Naive thymus-derived CD8-positive, alpha-beta T cell (primary cell): ENCODE results near the gene IL16. TPM values are rescaled to one million over a fixed set of nuclear protein-coding genes. Genes with fewer than 3 reads are reported as not detected.

ENCODE experiments used
- ATAC-seq, 2 donors: fragments of 150-1000 bp; cut with Tn5 transposase in 1 of 2; sonication (Bioruptor Pico), chemical (Tn5 transposase) in 1 of 2; 1 replicate in 1 of 2; 2 replicates in 1 of 2; pipeline ENCODE4 v1.10.0; 2021; ENCODE audit warnings: mild to moderate bottlenecking in 2 of 2, moderate library complexity in 2 of 2
- POLR2A ChIA-PET: fragments of 350-600 bp; sonication (Branson Sonifier 250); formaldehyde crosslinking; loops from one replicate; lab custom pipeline; 2021; ENCODE audit warnings: antibody characterized with exemption; lab: Charles Lee
- DNase-seq, 10 donors: peaks; one replicate each; pipeline versions ENCODE4 v3.0.0 to v3.0.0-alpha.2; 2020 to 2022
- H3K27ac Mint-ChIP-seq, 10 donors: one replicate each; pipeline ENCODE4 v1.8.0; 2020 to 2022; ENCODE audit warnings: mild to moderate bottlenecking in 10 of 10, mixed read lengths in 10 of 10, moderate library complexity in 4 of 10, inconsistent platforms in 1 of 10
- H3K27me3 Mint-ChIP-seq, 5 donors: one replicate each; pipeline ENCODE4 v1.8.0; 2021 to 2022; ENCODE audit warnings: mixed read lengths in 5 of 5
- H3K36me3 Mint-ChIP-seq, 3 donors: one replicate each; pipeline ENCODE4 v1.8.0; 2020 to 2022; ENCODE audit warnings: mixed read lengths in 3 of 3, mild to moderate bottlenecking in 2 of 3, inconsistent platforms in 1 of 3
- H3K4me1 Mint-ChIP-seq, 4 donors: one replicate each; pipeline ENCODE4 v1.8.0; 2021 to 2022; ENCODE audit warnings: mixed read lengths in 4 of 4
- H3K4me3 Mint-ChIP-seq, 10 donors: one replicate each; pipeline ENCODE4 v1.8.0; 2020 to 2022; ENCODE audit warnings: mild to moderate bottlenecking in 10 of 10, mixed read lengths in 10 of 10, moderate library complexity in 6 of 10, inconsistent platforms in 1 of 10
- H3K9me3 Mint-ChIP-seq, 9 donors: one replicate each; pipeline ENCODE4 v1.8.0; 2020 to 2022; ENCODE audit warnings: mixed read lengths in 9 of 9, mild to moderate bottlenecking in 3 of 9, inconsistent platforms in 1 of 9, moderate library complexity in 1 of 9
- polyA plus RNA-seq, 3 donors: library from polyadenylated mRNA; unstranded; fragments of 300-500 nt; fragmentation: Illumina TruSeq; gene quantifications; one replicate each; pipeline ENCODE4 v1.2.3, GENCODE V29; 2021
- total RNA-seq, 8 experiments: library from RNA in 2 of 8; stranded (reverse) in 2 of 8; gene quantifications; one replicate each; pipeline ENCODE4 v1.2.3 and lab custom pipeline; 2021 to 2026

IL16 gene
- total and polyA plus RNA-seq, 5 experiments from 2014 or later = 193 to 428 (median 395) TPM

DNA sequence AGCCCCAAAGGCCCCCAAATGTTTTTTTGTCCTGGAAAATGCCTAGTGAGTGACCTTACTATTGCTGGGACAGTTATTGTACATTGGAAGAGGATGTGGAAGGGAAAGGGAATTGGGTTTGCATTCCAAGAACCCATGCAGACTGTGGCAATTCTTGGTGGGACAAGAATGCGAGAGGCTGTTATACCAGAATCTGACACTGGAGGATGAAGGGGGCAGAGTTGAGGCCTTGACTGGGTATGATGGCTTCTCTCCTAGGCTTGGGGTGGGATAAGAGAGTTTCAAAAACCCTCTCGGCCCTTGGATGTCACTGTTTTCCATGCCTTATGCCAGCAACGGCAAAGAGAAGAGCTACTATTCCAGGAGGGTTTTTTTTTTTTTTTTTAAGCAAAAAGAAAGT, 25.3 kb downstream of the IL16 start:
- ATAC-seq (no peak), DNase-seq (no peak)
- Mint-ChIP-seq H3K27ac (no peak overlapping the region), H3K9me3 (no peaks in the 10 kb centered on the region), H3K36me3 (no peaks in the 10 kb centered on the region), H3K27me3 (peaks cover 0 to 8% (median 3%) of the 10 kb centered on the region in 5 donors), H3K4me3 (no peak overlapping the region), H3K4me1 (no peaks in the 10 kb centered on the region)
- POLR2A ChIA-PET = no interaction called here

- no peaks in the 10 kb centered on the region for H3K4me1 Mint-ChIP-seq
- H3K27me3 Mint-ChIP-seq = peaks cover 0 to 8% (median 6%) of the 10 kb centered on the region in 5 donors
- no peaks in the 10 kb centered on the region for H3K9me3 Mint-ChIP-seq
- POLR2A ChIA-PET = no interaction called here
- no peak overlapping the region for H3K27ac Mint-ChIP-seq
- ATAC-seq = no peak
- H3K4me3 Mint-ChIP-seq = no peak overlapping the region
- H3K36me3 Mint-ChIP-seq = no peaks in the 10 kb centered on the region
- no peak for DNase-seq
Measured at GRCh38 chr15:81223346-81223971, 26.8 kb downstream of the IL16 start.

GRCh38 chr15:81224232-81224631, 27.6 kb downstream of the IL16 start:
- H3K4me1 Mint-ChIP-seq = no peaks in the 10 kb centered on the region
- no peaks in the 10 kb centered on the region for H3K36me3 Mint-ChIP-seq
- no peak overlapping the region for H3K27ac Mint-ChIP-seq
- H3K4me3 Mint-ChIP-seq = no peak overlapping the region
- H3K27me3 Mint-ChIP-seq = peaks cover 0 to 8% (median 6%) of the 10 kb centered on the region in 5 donors
- no peak for ATAC-seq
- DNase-seq = no peak
- no peaks in the 10 kb centered on the region for H3K9me3 Mint-ChIP-seq
- POLR2A ChIA-PET = no interaction called here

- POLR2A ChIA-PET = interaction anchor here (0.6 kb wide), 1 partner anchor 21 kb away, joined by 6 read pairs; no protein-coding TSS in a partner anchor
- Mint-ChIP-seq H3K36me3 (no peaks in the 10 kb centered on the region), H3K4me1 (no peaks in the 10 kb centered on the region), H3K27me3 (peaks cover 0 to 6% (median 3%) of the 10 kb centered on the region in 5 donors), H3K9me3 (no peaks in the 10 kb centered on the region), H3K27ac (no peak overlapping the region), H3K4me3 (no peak overlapping the region)
- no peak for ATAC-seq
- no peak for DNase-seq
Measured at GRCh38 chr15:81225161-81225671, 28.5 kb downstream of the IL16 start.

- DNase-seq = no peak
- Mint-ChIP-seq H3K4me3 (no peak overlapping the region), H3K4me1 (no peaks in the 10 kb centered on the region), H3K9me3 (peaks cover 0 to 6% (median 0%) of the 10 kb centered on the region in 9 donors), H3K36me3 (peaks cover 0 to 4% (median 0%) of the 10 kb centered on the region in 3 donors), H3K27ac (peak overlapping the region in 1 of 10 donors; percentile 70), H3K27me3 (peaks cover 0 to 6% (median 1%) of the 10 kb centered on the region in 5 donors)
- POLR2A ChIA-PET = no interaction called here
- no peak for ATAC-seq
Measured at GRCh38 chr15:81227716-81228115, 31.0 kb downstream of the IL16 start.

- DNase-seq (no peak), ATAC-seq (no peak)
- Mint-ChIP-seq H3K4me1 (no peaks in the 10 kb centered on the region), H3K9me3 (peaks cover 0 to 17% (median 5%) of the 10 kb centered on the region in 9 donors), H3K36me3 (peaks cover 0 to 5% (median 2%) of the 10 kb centered on the region in 3 donors), H3K27ac (no peak overlapping the region), H3K27me3 (peaks cover 0 to 6% (median 0%) of the 10 kb centered on the region in 5 donors), H3K4me3 (no peak overlapping the region)
- POLR2A ChIA-PET = no interaction called here
Measured at GRCh38 chr15:81229586-81229985, 32.9 kb downstream of the IL16 start.

- Mint-ChIP-seq H3K4me1 (no peaks in the 10 kb centered on the region), H3K4me3 (no peak overlapping the region), H3K27ac (no peak overlapping the region), H3K27me3 (no peaks in the 10 kb centered on the region), H3K36me3 (peaks cover 0 to 14% (median 5%) of the 10 kb centered on the region in 3 donors), H3K9me3 (peaks cover 2 to 17% (median 10%) of the 10 kb centered on the region in 9 donors)
- POLR2A ChIA-PET = no interaction called here
- ATAC-seq = no peak
- no peak for DNase-seq
Measured at GRCh38 chr15:81235276-81236123, 38.8 kb downstream of the IL16 start.

GRCh38 chr15:81239190-81239589, 42.5 kb downstream of the IL16 start:
- no peaks in the 10 kb centered on the region for H3K4me1 Mint-ChIP-seq
- POLR2A ChIA-PET = no interaction called here
- ATAC-seq (no peak), DNase-seq (no peak)
- H3K36me3 Mint-ChIP-seq = peaks cover 0 to 28% (median 21%) of the 10 kb centered on the region in 3 donors
- peaks cover 1 to 39% (median 26%) of the 10 kb centered on the region in 9 donors for H3K9me3 Mint-ChIP-seq
- no peak overlapping the region for H3K27ac Mint-ChIP-seq
- H3K4me3 Mint-ChIP-seq = no peak overlapping the region
- no peaks in the 10 kb centered on the region for H3K27me3 Mint-ChIP-seq

- no peaks in the 10 kb centered on the region for H3K27me3 Mint-ChIP-seq
- H3K4me1 Mint-ChIP-seq = no peaks in the 10 kb centered on the region
- no peak for ATAC-seq
- H3K9me3 Mint-ChIP-seq = peaks cover 3 to 52% (median 37%) of the 10 kb centered on the region in 9 donors
- peaks cover 0 to 31% (median 20%) of the 10 kb centered on the region in 3 donors for H3K36me3 Mint-ChIP-seq
- no peak overlapping the region for H3K4me3 Mint-ChIP-seq
- no peak for DNase-seq
- H3K27ac Mint-ChIP-seq = no peak overlapping the region
- POLR2A ChIA-PET = no interaction called here
Measured at GRCh38 chr15:81242778-81243177, 46.1 kb downstream of the IL16 start.

GRCh38 chr15:81244306-81244705, 47.6 kb downstream of the IL16 start:
- no peak for ATAC-seq
- no peak for DNase-seq
- Mint-ChIP-seq H3K9me3 (peaks cover 3 to 52% (median 37%) of the 10 kb centered on the region in 9 donors), H3K36me3 (peaks cover 0 to 32% (median 20%) of the 10 kb centered on the region in 3 donors), H3K27ac (no peak overlapping the region), H3K27me3 (no peaks in the 10 kb centered on the region), H3K4me1 (no peaks in the 10 kb centered on the region), H3K4me3 (no peak overlapping the region)
- POLR2A ChIA-PET = no interaction called here

GRCh38 chr15:81253846-81254245, 57.2 kb downstream of the IL16 start:
- peaks cover 0 to 26% (median 4%) of the 10 kb centered on the region in 5 donors for H3K27me3 Mint-ChIP-seq
- H3K36me3 Mint-ChIP-seq = peaks cover 0 to 5% (median 2%) of the 10 kb centered on the region in 3 donors
- no peak for DNase-seq
- POLR2A ChIA-PET = no interaction called here
- no peaks in the 10 kb centered on the region for H3K4me1 Mint-ChIP-seq
- no peak for ATAC-seq
- peaks cover 0 to 6% (median 0%) of the 10 kb centered on the region in 9 donors for H3K9me3 Mint-ChIP-seq
- H3K27ac Mint-ChIP-seq = no peak overlapping the region
- H3K4me3 Mint-ChIP-seq = no peak overlapping the region

DNA sequence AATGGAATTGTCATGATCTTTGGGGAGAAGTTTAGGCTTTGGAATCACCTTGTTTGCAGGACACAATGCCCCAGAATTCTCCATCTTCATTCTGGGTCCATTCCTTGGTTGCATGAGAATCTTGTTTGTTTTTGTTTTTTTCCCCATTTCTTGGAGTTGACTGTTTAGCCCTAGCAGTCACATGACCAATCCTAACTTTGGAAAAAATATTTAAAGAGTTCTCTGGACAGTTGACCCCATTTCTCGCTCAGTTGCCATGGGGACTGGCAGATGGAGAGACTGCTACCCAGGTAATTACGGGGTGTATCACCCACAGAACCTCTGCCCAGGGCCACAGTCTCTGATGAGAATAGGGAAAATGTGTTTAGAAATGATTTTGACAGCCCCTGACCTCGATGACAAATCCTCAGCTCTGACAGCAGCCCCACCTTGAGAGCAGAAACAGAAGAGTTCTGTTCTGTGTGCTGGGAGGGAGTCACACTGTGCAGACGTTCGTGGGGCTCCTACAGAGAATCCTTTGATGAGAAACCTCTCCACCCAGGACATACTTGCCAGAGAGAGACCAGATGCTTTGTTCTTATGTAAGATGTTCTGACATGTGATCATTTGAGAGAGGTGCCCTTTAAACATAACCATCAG, 57.7 kb downstream of the IL16 start:
- no peak overlapping the region for H3K27ac Mint-ChIP-seq
- ATAC-seq (no peak), DNase-seq (no peak)
- H3K36me3 Mint-ChIP-seq = peaks cover 0 to 3% (median 2%) of the 10 kb centered on the region in 3 donors
- POLR2A ChIA-PET = no interaction called here
- H3K4me1 Mint-ChIP-seq = no peaks in the 10 kb centered on the region
- H3K4me3 Mint-ChIP-seq = no peak overlapping the region
- H3K9me3 Mint-ChIP-seq = peaks cover 0 to 6% (median 0%) of the 10 kb centered on the region in 9 donors
- H3K27me3 Mint-ChIP-seq = peaks cover 0 to 26% (median 5%) of the 10 kb centered on the region in 5 donors
